ENCODE data around the gene FNDC3B. TPM values are rescaled to one million over a fixed set of nuclear protein-coding genes. Genes with fewer than 3 reads are reported as not detected.

The FNDC3B gene
- total RNA-seq, 2 donors from 2014 or later: 80.6 to 107 TPM

DNA sequence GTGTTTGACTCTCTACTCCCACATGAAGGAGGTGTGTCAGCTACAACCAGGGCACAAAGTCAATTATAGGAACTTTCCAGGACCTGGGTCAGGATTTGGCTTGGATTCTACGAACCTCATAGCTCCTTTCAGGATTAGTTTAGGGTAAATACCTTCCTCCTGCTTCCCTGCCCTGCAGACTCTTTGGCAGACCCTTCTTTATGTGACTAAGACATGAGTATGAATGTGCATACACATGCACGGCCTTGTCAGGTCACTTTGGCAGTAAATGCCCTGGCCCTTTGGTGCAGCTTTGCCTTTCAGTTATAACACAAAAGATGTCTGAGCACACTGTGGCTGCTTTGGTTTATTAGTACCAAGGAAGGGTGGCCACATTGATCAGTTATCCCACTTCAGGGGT is 340.0 kb downstream of the FNDC3B start:
- TF ChIP-seq, protein P1, sequence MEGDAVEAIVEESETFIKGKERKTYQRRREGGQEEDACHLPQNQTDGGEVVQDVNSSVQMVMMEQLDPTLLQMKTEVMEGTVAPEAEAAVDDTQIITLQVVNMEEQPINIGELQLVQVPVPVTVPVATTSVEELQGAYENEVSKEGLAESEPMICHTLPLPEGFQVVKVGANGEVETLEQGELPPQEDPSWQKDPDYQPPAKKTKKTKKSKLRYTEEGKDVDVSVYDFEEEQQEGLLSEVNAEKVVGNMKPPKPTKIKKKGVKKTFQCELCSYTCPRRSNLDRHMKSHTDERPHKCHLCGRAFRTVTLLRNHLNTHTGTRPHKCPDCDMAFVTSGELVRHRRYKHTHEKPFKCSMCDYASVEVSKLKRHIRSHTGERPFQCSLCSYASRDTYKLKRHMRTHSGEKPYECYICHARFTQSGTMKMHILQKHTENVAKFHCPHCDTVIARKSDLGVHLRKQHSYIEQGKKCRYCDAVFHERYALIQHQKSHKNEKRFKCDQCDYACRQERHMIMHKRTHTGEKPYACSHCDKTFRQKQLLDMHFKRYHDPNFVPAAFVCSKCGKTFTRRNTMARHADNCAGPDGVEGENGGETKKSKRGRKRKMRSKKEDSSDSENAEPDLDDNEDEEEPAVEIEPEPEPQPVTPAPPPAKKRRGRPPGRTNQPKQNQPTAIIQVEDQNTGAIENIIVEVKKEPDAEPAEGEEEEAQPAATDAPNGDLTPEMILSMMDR (conservative IDR thresholded peaks at IDR 0.05): no peak
- peaks cover 38% of the 10 kb centered on the region for H3K9me3 ChIP-seq (ENCODE audit: control insufficient read depth, low read length)
- 87 to 100% methylated on average over 2 of the region's 2 CpGs for WGBS, 2 experiments (ENCODE audit: insufficient coverage in 1 of 2, insufficient read length in 1 of 2)
- H3K27ac ChIP-seq (ENCODE audit: low read depth, low read length): no peak overlapping the region
- Mint-ChIP-seq H3K27me3 (ENCODE audit: insufficient read depth) (no peaks in the 10 kb centered on the region), H3K4me3 (no peak overlapping the region), H3K9me3 (peaks cover 10% of the 10 kb centered on the region), H3K27ac (no peak overlapping the region), H3K4me1 (no peaks in the 10 kb centered on the region), H3K36me3 (ENCODE audit: low read depth) (peaks cover 65% of the 10 kb centered on the region)
- no peak overlapping the region for H3K9ac ChIP-seq (ENCODE audit: extremely low read depth, low read length, poor library complexity, severe bottlenecking)
- H3K4me3 ChIP-seq (ENCODE audit: low read length): no peak overlapping the region
- H3K36me3 ChIP-seq (ENCODE audit: control insufficient read depth, insufficient read depth, low read length): peaks cover 80% of the 10 kb centered on the region
- H3K4me1 ChIP-seq (ENCODE audit: control insufficient read depth, insufficient read depth, low read length): no peaks in the 10 kb centered on the region
- H3K27me3 ChIP-seq (ENCODE audit: control insufficient read depth, insufficient read depth, low read length, poor library complexity, severe bottlenecking): no peaks in the 10 kb centered on the region
- DNase-seq: no peak

DNA sequence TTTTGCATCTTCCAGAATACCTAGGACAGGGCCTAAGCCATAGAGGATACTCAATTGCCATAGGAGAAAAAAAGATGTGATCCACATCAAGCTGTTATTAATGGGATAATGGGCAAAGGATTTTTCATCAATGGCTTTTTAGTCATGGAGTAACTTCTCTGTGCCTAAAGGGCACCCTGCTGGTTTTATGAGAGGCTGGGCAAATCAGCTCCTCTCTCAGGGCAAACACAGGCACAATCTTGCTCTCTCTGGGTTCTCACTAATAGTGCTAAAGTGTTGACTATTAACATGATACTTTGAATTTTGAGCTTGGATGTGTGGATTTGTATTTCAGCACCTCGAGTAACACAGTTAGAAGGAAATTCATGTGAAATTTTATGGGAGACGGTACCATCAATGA is 341.3 kb downstream of the FNDC3B start:
- no peak for DNase-seq
- H3K4me3 ChIP-seq (ENCODE audit: low read length): no peak overlapping the region
- Mint-ChIP-seq H3K9me3 (peaks cover 10% of the 10 kb centered on the region), H3K4me3 (no peak overlapping the region), H3K27ac (no peak overlapping the region), H3K27me3 (ENCODE audit: insufficient read depth) (no peaks in the 10 kb centered on the region), H3K4me1 (no peaks in the 10 kb centered on the region), H3K36me3 (ENCODE audit: low read depth) (peaks cover 70% of the 10 kb centered on the region)
- H3K9me3 ChIP-seq (ENCODE audit: control insufficient read depth, low read length): peaks cover 38% of the 10 kb centered on the region
- peaks cover 79% of the 10 kb centered on the region for H3K36me3 ChIP-seq (ENCODE audit: control insufficient read depth, insufficient read depth, low read length)
- H3K27ac ChIP-seq (ENCODE audit: low read depth, low read length): no peak overlapping the region
- TF ChIP-seq, protein P1 (conservative IDR thresholded peaks at IDR 0.05): no peak
- H3K27me3 ChIP-seq (ENCODE audit: control insufficient read depth, insufficient read depth, low read length, poor library complexity, severe bottlenecking): no peaks in the 10 kb centered on the region
- H3K9ac ChIP-seq (ENCODE audit: extremely low read depth, low read length, poor library complexity, severe bottlenecking): no peak overlapping the region
- no peaks in the 10 kb centered on the region for H3K4me1 ChIP-seq (ENCODE audit: control insufficient read depth, insufficient read depth, low read length)
- 92 to 100% methylated on average over 2 of the region's 2 CpGs for WGBS, 2 experiments (ENCODE audit: insufficient coverage in 1 of 2, insufficient read length in 1 of 2)

DNA sequence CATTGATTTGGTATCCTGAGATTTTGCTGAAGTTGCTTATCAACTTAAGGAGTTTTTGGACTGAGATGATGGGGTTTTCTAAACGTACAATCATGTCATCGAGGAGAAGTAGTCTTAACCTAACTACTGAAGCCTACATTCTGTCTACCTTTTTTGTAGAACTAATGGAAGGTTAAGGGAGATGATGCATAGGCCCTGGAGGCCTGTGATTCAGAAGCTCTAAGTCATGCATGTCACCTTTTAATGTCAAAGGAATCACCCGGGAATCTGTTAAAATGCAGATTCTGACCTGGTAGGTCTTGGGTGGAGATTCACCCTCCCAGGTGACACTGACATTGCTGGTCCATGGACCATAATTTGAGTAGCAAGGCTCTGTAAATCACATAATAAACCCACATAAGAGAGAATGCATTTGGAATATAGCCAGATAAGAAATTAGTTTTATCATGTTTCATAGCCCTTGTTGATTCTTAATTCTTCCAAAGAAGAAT is 344.0 kb downstream of the FNDC3B start:
- TF ChIP-seq, protein P1 (conservative IDR thresholded peaks at IDR 0.05): no peak
- H3K27ac Mint-ChIP-seq: no peak overlapping the region
- H3K36me3 Mint-ChIP-seq (ENCODE audit: low read depth): peaks cover 51% of the 10 kb centered on the region
- no peak overlapping the region for H3K4me3 Mint-ChIP-seq
- WGBS, 2 experiments (ENCODE audit: insufficient coverage in 1 of 2, insufficient read length in 1 of 2): 81 to 92% methylated on average over 2 to 3 of the region's 3 CpGs
- DNase-seq: no peak
- Histone ChIP-seq H3K9ac (ENCODE audit: extremely low read depth, low read length, poor library complexity, severe bottlenecking) (no peak overlapping the region), H3K36me3 (ENCODE audit: control insufficient read depth, insufficient read depth, low read length) (peaks cover 68% of the 10 kb centered on the region), H3K4me3 (ENCODE audit: low read length) (no peak overlapping the region), H3K9me3 (ENCODE audit: control insufficient read depth, low read length) (peaks cover 25% of the 10 kb centered on the region), H3K27ac (ENCODE audit: low read depth, low read length) (no peak overlapping the region), H3K27me3 (ENCODE audit: control insufficient read depth, insufficient read depth, low read length, poor library complexity, severe bottlenecking) (no peaks in the 10 kb centered on the region), H3K4me1 (ENCODE audit: control insufficient read depth, insufficient read depth, low read length) (no peaks in the 10 kb centered on the region)
- no peaks in the 10 kb centered on the region for H3K27me3 Mint-ChIP-seq (ENCODE audit: insufficient read depth)
- peaks cover 10% of the 10 kb centered on the region for H3K9me3 Mint-ChIP-seq
- no peaks in the 10 kb centered on the region for H3K4me1 Mint-ChIP-seq

Data from endodermal cell (in vitro differentiated cells).